Upper lobe of right lung (tissue), 1 donor: ENCODE data around the gene IL16. TPM values are rescaled to one million over a fixed set of nuclear protein-coding genes. Genes with fewer than 3 reads are reported as not detected.

Experiments
- ATAC-seq: fragments of 200-7000 bp; cut with Tn5 transposase; one replicate; pipeline ENCODE4 v1.9.1; 2020; ENCODE audit warnings: mild to moderate bottlenecking, moderate library complexity
- DNase-seq: peaks from one replicate; pipeline ENCODE4 v3.0.0-alpha.2; 2020
- H3K27ac ChIP-seq: fragments of 200-600 bp; one replicate; pipeline ENCODE4 v1.8.0; 2022
- H3K27me3 ChIP-seq: fragments of 200-600 bp; one replicate; pipeline ENCODE4 v1.8.0; 2022; ENCODE audit warnings: mild to moderate bottlenecking
- H3K36me3 ChIP-seq: fragments of 200-600 bp; one replicate; pipeline ENCODE4 v1.8.0; 2022
- H3K4me1 ChIP-seq: fragments of 200-600 bp; one replicate; pipeline ENCODE4 v1.8.0; 2022
- H3K4me3 ChIP-seq: fragments of 200-600 bp; one replicate; pipeline ENCODE4 v1.8.0; 2022; ENCODE audit warnings: mild to moderate bottlenecking
- H3K9me3 ChIP-seq: fragments of 200-600 bp; one replicate; pipeline ENCODE4 v1.8.0; 2022
- CTCF ChIP-seq: fragments of 200-600 bp; IDR thresholded peaks from one replicate; pipeline ENCODE4 v1.8.0; 2022; ENCODE audit warnings: antibody characterized with exemption
- intact Hi-C: fragments of 100-400 bp; cut with DNase I; formaldehyde crosslinking; loops from one replicate; pipeline ENCODE4 v1.11.0; 2022
- total RNA-seq: library from RNA; stranded (reverse); fragmentation: NEBNext Ultra II Directional; extraction: Animal tissue kit (Norgen Biotek cat#: 25700); gene quantifications from one replicate; pipeline ENCODE4 v1.2.1, GENCODE V29; 2021
- donor health status: DM: no; HTN: yes; CAD: no; lungs with severe emphysema.

Gene IL16
- total RNA-seq, 1 donor from 2014 or later = 39.3 TPM

- Histone ChIP-seq H3K36me3 (no peaks in the 10 kb centered on the region), H3K27me3 (no peaks in the 10 kb centered on the region), H3K27ac (peak overlapping the region; percentile 74), H3K4me3 (no peak overlapping the region), H3K4me1 (peaks cover 11% of the 10 kb centered on the region), H3K9me3 (no peaks in the 10 kb centered on the region)
- TF ChIP-seq CTCF = no peak
- ATAC-seq (peak; percentile 61), DNase-seq (no peak)
- intact Hi-C loops = no loop called here
These were observed 32.9 kb downstream of the IL16 start for GRCh38 chr15:81229586-81229985.

- ATAC-seq = no peak
- intact Hi-C loops = no loop called here
These were observed 38.8 kb downstream of the IL16 start for GRCh38 chr15:81235276-81236123.

GRCh38 chr15:81239190-81239589 is 42.5 kb downstream of the IL16 start:
- Histone ChIP-seq H3K4me3 (no peak overlapping the region), H3K27me3 (no peaks in the 10 kb centered on the region), H3K36me3 (no peaks in the 10 kb centered on the region), H3K27ac (no peak overlapping the region), H3K4me1 (no peaks in the 10 kb centered on the region), H3K9me3 (peaks cover 11% of the 10 kb centered on the region)
- TF ChIP-seq CTCF = no peak
- no peak for ATAC-seq
- DNase-seq = no peak
- intact Hi-C loops = no loop called here

More at GRCh38 chr15:81235276-81236123, 38.8 kb downstream of the IL16 start:
- Histone ChIP-seq H3K27ac (no peak overlapping the region), H3K9me3 (no peaks in the 10 kb centered on the region), H3K27me3 (no peaks in the 10 kb centered on the region), H3K36me3 (no peaks in the 10 kb centered on the region), H3K4me1 (no peaks in the 10 kb centered on the region), H3K4me3 (no peak overlapping the region)
- TF ChIP-seq CTCF = no peak
- DNase-seq = no peak

- intact Hi-C loops = no loop called here
- no peak for DNase-seq
- Histone ChIP-seq H3K27ac (no peak overlapping the region), H3K9me3 (peaks cover 11% of the 10 kb centered on the region), H3K4me3 (no peak overlapping the region), H3K36me3 (no peaks in the 10 kb centered on the region), H3K4me1 (no peaks in the 10 kb centered on the region), H3K27me3 (no peaks in the 10 kb centered on the region)
- no peak for TF ChIP-seq CTCF
- ATAC-seq = no peak
These were observed 46.1 kb downstream of the IL16 start for GRCh38 chr15:81242778-81243177.

GRCh38 chr15:81244306-81244705 is 47.6 kb downstream of the IL16 start:
- H3K4me3 ChIP-seq = no peak overlapping the region
- intact Hi-C loops = no loop called here
- no peak for DNase-seq
- peaks cover 11% of the 10 kb centered on the region for H3K9me3 ChIP-seq
- no peak overlapping the region for H3K27ac ChIP-seq
- H3K4me1 ChIP-seq = no peaks in the 10 kb centered on the region
- ATAC-seq = no peak
- no peaks in the 10 kb centered on the region for H3K36me3 ChIP-seq
- H3K27me3 ChIP-seq = no peaks in the 10 kb centered on the region
- TF ChIP-seq CTCF = no peak
